Endothelial cell of umbilical vein (primary cell): Measurements from ENCODE around the gene BZW1.

ENCODE experiments used
- CTCF ChIP-seq, 2 donors: IDR thresholded peaks; 1 replicate in 1 of 2; 2 replicates in 1 of 2; pipeline ENCODE4 v1.5.1; 2011; ENCODE audit warnings: low read length in 2 of 2, mild to moderate bottlenecking in 2 of 2, moderate library complexity in 2 of 2, control low read depth in 1 of 2, inconsistent platforms in 1 of 2, low read depth in 1 of 2; ENCODE audit not compliant: insufficient read depth in 1 of 2; ENCODE audit errors: extremely low read depth in 1 of 2
- EZH2 ChIP-seq: IDR thresholded peaks from 2 replicates; pipeline ENCODE4 v1.6.1; 2012; ENCODE audit warnings: borderline replicate concordance, low read depth, mild to moderate bottlenecking, moderate library complexity, low read length, inconsistent platforms; ENCODE audit not compliant: severe bottlenecking
- FOS ChIP-seq: IDR thresholded peaks from 2 replicates; pipeline ENCODE4 v1.6.1; 2011; ENCODE audit warnings: mild to moderate bottlenecking, low read length, moderate library complexity, borderline replicate concordance; ENCODE audit not compliant: insufficient read depth
- GATA2 ChIP-seq: IDR thresholded peaks from 2 replicates; pipeline ENCODE4 v1.7.0; 2011; ENCODE audit warnings: low read depth, mild to moderate bottlenecking, moderate library complexity, mixed read lengths, low read length; ENCODE audit not compliant: insufficient read length, insufficient read depth
- MAX ChIP-seq: IDR thresholded peaks from 2 replicates; pipeline ENCODE4 v1.6.1; 2011; ENCODE audit not compliant: insufficient read depth, insufficient read length
- MYC ChIP-seq: IDR thresholded peaks from one replicate; pipeline ENCODE4 v1.6.1; 2011; ENCODE audit warnings: mild to moderate bottlenecking, low read depth, low read length
- POLR2A ChIP-seq: IDR thresholded peaks from 2 replicates; pipeline ENCODE4 v1.6.1; 2012; ENCODE audit warnings: low read depth, mild to moderate bottlenecking, control low read depth, low read length
- POLR2AphosphoS5 ChIP-seq: IDR thresholded peaks from 2 replicates; pipeline ENCODE4 v1.6.1; 2012; ENCODE audit warnings: low read depth, mild to moderate bottlenecking, control low read depth, low read length, moderate library complexity; ENCODE audit not compliant: insufficient read depth

GRCh38 chr2:200861617-200862155 is 50.0 kb downstream of the BZW1 start:
- no peak for TF ChIP-seq POLR2A
- no peak for TF ChIP-seq CTCF (IDR thresholded peaks at IDR 0.05; ENCODE audit: extremely low read depth in 1 of 2, insufficient read depth in 1 of 2, low read depth in 1 of 2, low read length in 2 of 2)
- TF ChIP-seq MAX: no peak
- no peak for TF ChIP-seq EZH2
- no peak for TF ChIP-seq FOS
- no peak for TF ChIP-seq POLR2AphosphoS5
- no peak for TF ChIP-seq MYC
- no peak for TF ChIP-seq GATA2
